Measurements from ENCODE around the gene RAP1GAP2. TPM values are rescaled to one million over a fixed set of nuclear protein-coding genes. Genes with fewer than 3 reads are reported as not detected.

RAP1GAP2 gene
- total RNA-seq, 2 experiments from 2014 or later, result 0.64 to 0.86 TPM

GRCh38 chr17:2905696-2906501 is 109.7 kb downstream of the RAP1GAP2 start:
- Mint-ChIP-seq H3K36me3 (ENCODE audit: low read depth) (peaks cover 30% of the 10 kb centered on the region), H3K27ac (no peak overlapping the region)
- POLR2A ChIA-PET, result no interaction called here

GRCh38 chr17:2906901-2907300 is 110.7 kb downstream of the RAP1GAP2 start:
- H3K27ac Mint-ChIP-seq, result peak overlapping the region; percentile 72
- H3K4me3 Mint-ChIP-seq, result no peak overlapping the region
- CTCF ChIA-PET, result interaction anchor here (0.5 to 1.0 kb wide), 4 partner anchors 24 to 210 kb away, joined by 3 to 5 read pairs (median 3); no protein-coding TSS in a partner anchor

More at GRCh38 chr17:2905696-2906501, 109.7 kb downstream of the RAP1GAP2 start:
- no peak overlapping the region for H3K4me3 Mint-ChIP-seq
- DNase-seq (no peak), ATAC-seq (no peak)
- intact Hi-C loops (cut with DNase I, micrococcal nuclease), result loop anchor here in 1 of 2 experiments (2.0 kb wide), 1 partner anchor 57 kb away; no protein-coding TSS in a partner anchor
- CTCF ChIA-PET, result interaction anchor here (0.5 kb wide), 1 partner anchor 209 kb away, joined by 3 read pairs; no protein-coding TSS in a partner anchor
- peaks cover 7% of the 10 kb centered on the region for H3K9me3 Mint-ChIP-seq (ENCODE audit: low read depth)
- H3K4me1 Mint-ChIP-seq, result peaks cover 20% of the 10 kb centered on the region
- H3K27me3 Mint-ChIP-seq, result no peaks in the 10 kb centered on the region

GRCh38 chr17:2909175-2909845 is 113.1 kb downstream of the RAP1GAP2 start:
- ChIA-PET CTCF (no interaction called here), POLR2A (no interaction called here)
- H3K27ac Mint-ChIP-seq, result no peak overlapping the region
- H3K36me3 Mint-ChIP-seq (ENCODE audit: low read depth), result peaks cover 30% of the 10 kb centered on the region
- DNase-seq, result no peak
- H3K9me3 Mint-ChIP-seq (ENCODE audit: low read depth), result peaks cover 7% of the 10 kb centered on the region
- no peak for ATAC-seq
- intact Hi-C loops (cut with DNase I, micrococcal nuclease), result no loop called here
- no peaks in the 10 kb centered on the region for H3K27me3 Mint-ChIP-seq
- peaks cover 20% of the 10 kb centered on the region for H3K4me1 Mint-ChIP-seq
- H3K4me3 Mint-ChIP-seq, result no peak overlapping the region

More at GRCh38 chr17:2906901-2907300, 110.7 kb downstream of the RAP1GAP2 start:
- Mint-ChIP-seq H3K4me1 (peaks cover 20% of the 10 kb centered on the region), H3K36me3 (ENCODE audit: low read depth) (peaks cover 30% of the 10 kb centered on the region), H3K27me3 (no peaks in the 10 kb centered on the region), H3K9me3 (ENCODE audit: low read depth) (peaks cover 7% of the 10 kb centered on the region)
- intact Hi-C loops (cut with DNase I, micrococcal nuclease), result loop anchor here in 1 of 2 experiments (1.0 to 2.0 kb wide), 2 partner anchors 58 to 93 kb away; no protein-coding TSS in a partner anchor
- POLR2A ChIA-PET, result interaction anchor here (0.6 to 1.2 kb wide), 4 partner anchors 49 to 641 kb away, joined by 3 to 8 read pairs (median 3); no protein-coding TSS in a partner anchor
- ATAC-seq (peak; percentile 99), DNase-seq (peak; percentile 76)

GRCh38 chr17:2909846-2910234 is 113.6 kb downstream of the RAP1GAP2 start:
- no peaks in the 10 kb centered on the region for H3K27me3 Mint-ChIP-seq
- CTCF ChIA-PET, result no interaction called here
- intact Hi-C loops (cut with DNase I, micrococcal nuclease), result no loop called here

GRCh38 chr17:2911035-2911754 is 115.0 kb downstream of the RAP1GAP2 start:
- ATAC-seq (no peak), DNase-seq (no peak)
- CTCF ChIA-PET, result no interaction called here
- Mint-ChIP-seq H3K4me1 (peaks cover 20% of the 10 kb centered on the region), H3K9me3 (ENCODE audit: low read depth) (peaks cover 7% of the 10 kb centered on the region), H3K36me3 (ENCODE audit: low read depth) (peaks cover 20% of the 10 kb centered on the region), H3K4me3 (no peak overlapping the region), H3K27ac (no peak overlapping the region), H3K27me3 (no peaks in the 10 kb centered on the region)
- intact Hi-C loops (cut with DNase I, micrococcal nuclease), result no loop called here
- POLR2A ChIA-PET, result no interaction called here

More at GRCh38 chr17:2909846-2910234, 113.6 kb downstream of the RAP1GAP2 start:
- POLR2A ChIA-PET, result interaction anchor here (0.6 kb wide), 1 partner anchor 30 kb away, joined by 3 read pairs; no protein-coding TSS in a partner anchor
- Mint-ChIP-seq H3K4me1 (peaks cover 20% of the 10 kb centered on the region), H3K27ac (no peak overlapping the region), H3K9me3 (ENCODE audit: low read depth) (peaks cover 7% of the 10 kb centered on the region), H3K4me3 (no peak overlapping the region), H3K36me3 (ENCODE audit: low read depth) (peaks cover 30% of the 10 kb centered on the region)
- ATAC-seq, result no peak
- no peak for DNase-seq

GRCh38 chr17:2911755-2912111 is 115.5 kb downstream of the RAP1GAP2 start:
- CTCF ChIA-PET, result no interaction called here
- H3K4me3 Mint-ChIP-seq, result no peak overlapping the region
- H3K36me3 Mint-ChIP-seq (ENCODE audit: low read depth), result peaks cover 19% of the 10 kb centered on the region
- POLR2A ChIA-PET, result no interaction called here
- peaks cover 7% of the 10 kb centered on the region for H3K9me3 Mint-ChIP-seq (ENCODE audit: low read depth)
- DNase-seq (no peak), ATAC-seq (no peak)
- H3K27me3 Mint-ChIP-seq, result no peaks in the 10 kb centered on the region
- intact Hi-C loops (cut with DNase I, micrococcal nuclease), result no loop called here
- H3K4me1 Mint-ChIP-seq, result peaks cover 15% of the 10 kb centered on the region
- H3K27ac Mint-ChIP-seq, result no peak overlapping the region

GRCh38 chr17:2912754-2913153 is 116.5 kb downstream of the RAP1GAP2 start:
- Mint-ChIP-seq H3K27ac (no peak overlapping the region), H3K9me3 (ENCODE audit: low read depth) (no peaks in the 10 kb centered on the region), H3K4me1 (peaks cover 7% of the 10 kb centered on the region), H3K36me3 (ENCODE audit: low read depth) (peaks cover 9% of the 10 kb centered on the region), H3K4me3 (no peak overlapping the region), H3K27me3 (no peaks in the 10 kb centered on the region)
- POLR2A ChIA-PET, result no interaction called here
- intact Hi-C loops (cut with DNase I, micrococcal nuclease), result no loop called here
- ATAC-seq, result no peak
- CTCF ChIA-PET, result interaction anchor here (0.6 kb wide), 1 partner anchor 55 kb away, joined by 3 read pairs; no protein-coding TSS in a partner anchor
- DNase-seq, result no peak

- intact Hi-C loops (cut with DNase I, micrococcal nuclease), result no loop called here
- ChIA-PET POLR2A (no interaction called here), CTCF (no interaction called here)
- H3K4me1 Mint-ChIP-seq, result no peaks in the 10 kb centered on the region
- no peaks in the 10 kb centered on the region for H3K27me3 Mint-ChIP-seq
- DNase-seq (no peak), ATAC-seq (no peak)
- no peak overlapping the region for H3K27ac Mint-ChIP-seq
- H3K4me3 Mint-ChIP-seq, result no peak overlapping the region
- no peaks in the 10 kb centered on the region for H3K9me3 Mint-ChIP-seq (ENCODE audit: low read depth)
- no peaks in the 10 kb centered on the region for H3K36me3 Mint-ChIP-seq (ENCODE audit: low read depth)
Observed at GRCh38 chr17:2916461-2916860, 120.2 kb downstream of the RAP1GAP2 start.

- ChIA-PET CTCF (interaction anchor here (0.7 kb wide), 1 partner anchor 451 kb away, joined by 3 read pairs; no protein-coding TSS in a partner anchor), POLR2A (no interaction called here)
- no peak overlapping the region for H3K4me3 Mint-ChIP-seq
- no peak for DNase-seq
- H3K27me3 Mint-ChIP-seq, result no peaks in the 10 kb centered on the region
- H3K27ac Mint-ChIP-seq, result no peak overlapping the region
- no peaks in the 10 kb centered on the region for H3K36me3 Mint-ChIP-seq (ENCODE audit: low read depth)
- no peak for ATAC-seq
- intact Hi-C loops (cut with DNase I, micrococcal nuclease), result no loop called here
- no peaks in the 10 kb centered on the region for H3K9me3 Mint-ChIP-seq (ENCODE audit: low read depth)
- H3K4me1 Mint-ChIP-seq, result no peaks in the 10 kb centered on the region
Observed at GRCh38 chr17:2921443-2921842, 125.2 kb downstream of the RAP1GAP2 start.

- Mint-ChIP-seq H3K9me3 (ENCODE audit: low read depth) (no peaks in the 10 kb centered on the region), H3K4me3 (no peak overlapping the region), H3K36me3 (ENCODE audit: low read depth) (no peaks in the 10 kb centered on the region), H3K27me3 (no peaks in the 10 kb centered on the region), H3K4me1 (no peaks in the 10 kb centered on the region), H3K27ac (no peak overlapping the region)
- DNase-seq (no peak), ATAC-seq (no peak)
- intact Hi-C loops (cut with DNase I, micrococcal nuclease), result no loop called here
- ChIA-PET POLR2A (no interaction called here), CTCF (no interaction called here)
Observed at GRCh38 chr17:2924211-2924610, 128.0 kb downstream of the RAP1GAP2 start.

GRCh38 chr17:2925011-2925410 is 128.8 kb downstream of the RAP1GAP2 start:
- ATAC-seq (no peak), DNase-seq (no peak)
- H3K27ac Mint-ChIP-seq, result no peak overlapping the region
- no peaks in the 10 kb centered on the region for H3K27me3 Mint-ChIP-seq
- H3K36me3 Mint-ChIP-seq (ENCODE audit: low read depth), result no peaks in the 10 kb centered on the region
- intact Hi-C loops (cut with DNase I, micrococcal nuclease), result no loop called here
- no peaks in the 10 kb centered on the region for H3K9me3 Mint-ChIP-seq (ENCODE audit: low read depth)
- ChIA-PET CTCF (no interaction called here), POLR2A (no interaction called here)
- no peaks in the 10 kb centered on the region for H3K4me1 Mint-ChIP-seq
- H3K4me3 Mint-ChIP-seq, result no peak overlapping the region

All from activated CD4-positive, alpha-beta T cell treated with anti-CD3 and anti-CD28 coated beads for 36 hours (primary cell).